Prostate gland (tissue), 2 donors: ENCODE measurements around the gene CWC25. TPM values are rescaled to one million over a fixed set of nuclear protein-coding genes. Genes with fewer than 3 reads are reported as not detected.
A peak's percentile ranks its signal among the peaks of the same experiment; 100 is the strongest.

Source experiments
- DNase-seq: peaks from one replicate; pipeline ENCODE4 v3.0.0-alpha.2; 2019; ENCODE audit warnings: low spot score
- H3K27ac ChIP-seq, 2 donors: fragments of 200-600 bp; sonication (generic); 2 replicates each; pipeline ENCODE4 v1.5.1; 2017 to 2019
- H3K27me3 ChIP-seq: fragments of 200-600 bp; sonication (generic); replicated peaks from 2 replicates; pipeline ENCODE4 v1.5.1; 2019; ENCODE audit not compliant: insufficient read depth
- H3K36me3 ChIP-seq, 2 donors: fragments of 200-600 bp; sonication (generic); 1 replicate in 1 of 2; 2 replicates in 1 of 2; pipeline versions ENCODE4 v1.5.1 to v1.8.1; 2017 to 2019
- H3K4me1 ChIP-seq: fragments of 200-600 bp; sonication (generic); replicated peaks from 2 replicates; pipeline ENCODE4 v1.5.1; 2019
- H3K4me3 ChIP-seq, 2 donors: fragments of 200-600 bp; sonication (generic); 2 replicates each; pipeline ENCODE4 v1.5.1; 2017 to 2019
- H3K9me3 ChIP-seq: fragments of 200-600 bp; sonication (generic); 2 replicates; pipeline ENCODE4 v1.5.1; 2017
- CTCF ChIP-seq, 4 experiments: fragments of 200-600 bp in 2 of 4; fragments of 450-650 bp in 2 of 4; sonication (generic) in 2 of 4; IDR thresholded peaks; 1 replicate in 3 of 4; 2 replicates in 1 of 4; pipeline ENCODE4 v1.5.1; 2016 to 2019; ENCODE audit warnings: antibody characterized with exemption in 4 of 4, mild to moderate bottlenecking in 2 of 4, moderate library complexity in 2 of 4
- POLR2A ChIP-seq: fragments of 450-650 bp; IDR thresholded peaks from one replicate; pipeline ENCODE4 v1.6.1; 2016; ENCODE audit warnings: antibody characterized with exemption, mild to moderate bottlenecking
- POLR2AphosphoS5 ChIP-seq: sonication (generic); formaldehyde crosslinking; IDR thresholded peaks from one replicate; pipeline ENCODE4 v1.6.1; 2017; ENCODE audit warnings: antibody characterized with exemption
- WGBS: methylation state at CpG from one replicate; pipeline ENCODE4 v1.1.5; 2018; 5-methylcytosine and 5-hydroxymethylcytosine counted together
- intact Hi-C: fragments of 100-400 bp; cut with DNase I; formaldehyde crosslinking; loops from one replicate; pipeline ENCODE4 v1.14.2; 2022
- total RNA-seq, 2 donors: library from RNA; depleted of rRNA; stranded (reverse); fragments of >200 nt; gene quantifications; one replicate each; pipeline ENCODE4 v1.1.0, GENCODE V29; 2016

Gene CWC25
- total RNA-seq, result 10 to 100 TPM; 21.9 to 23.3 TPM

GRCh38 chr17:38824899-38825761 is at the start of gene CWC25:
Gene CWC25 (minus strand): TSS chr17:38825321. CDS start chr17:38825183, 138 bp downstream.
- peak within 1 kb of the TSS; percentile 95 for H3K27ac ChIP-seq
- H3K4me1 ChIP-seq, result peaks cover 7% of the 10 kb centered on the region
- peak within 1 kb of the TSS; percentile 67 to 71 for H3K4me3 ChIP-seq
- TF ChIP-seq POLR2A (peak; percentile 72), POLR2AphosphoS5 (peak; percentile 100), CTCF (IDR thresholded peaks at IDR 0.05) (peak in 2 of 4 experiments; percentile 10 to 23)
- peak; percentile 90 for DNase-seq
- H3K9me3 ChIP-seq, result no peaks in the 10 kb centered on the region
- H3K27me3 ChIP-seq, result no peaks in the 10 kb centered on the region
- WGBS, result under 1% methylated on average over 48 of the region's 55 CpGs
- intact Hi-C loops, result loop anchor here (1.0 kb wide), 1 partner anchor 28 kb away; the partner anchor contains the start of gene RPL23
- peaks cover 0 to 2% of the 10 kb centered on the region in 2 donors for H3K36me3 ChIP-seq

GRCh38 chr17:38873640-38874380 is 48.7 kb upstream of the CWC25 start:
- DNase-seq, result no peak

GRCh38 chr17:38872671-38873385 is 47.7 kb upstream of the CWC25 start:
- Histone ChIP-seq H3K27me3 (no peaks in the 10 kb centered on the region), H3K27ac (no peak overlapping the region), H3K36me3 (no peaks in the 10 kb centered on the region), H3K4me3 (no peak overlapping the region), H3K4me1 (peaks cover 15% of the 10 kb centered on the region), H3K9me3 (no peaks in the 10 kb centered on the region)
- intact Hi-C loops, result loop anchor here (5.0 kb wide), 3 partner anchors 54 to 109 kb away; partner anchors contain the start of genes FBXO47 and LASP1NB
- DNase-seq, result no peak
- TF ChIP-seq POLR2A (no peak), CTCF (IDR thresholded peaks at IDR 0.05) (no peak), POLR2AphosphoS5 (no peak)
- 56% methylated on average over 9 of the region's 9 CpGs for WGBS

More at GRCh38 chr17:38873640-38874380, 48.7 kb upstream of the CWC25 start:
- intact Hi-C loops, result loop anchor here (5.0 kb wide), 3 partner anchors 53 to 108 kb away; partner anchors contain the start of genes FBXO47 and LASP1NB
- H3K4me3 ChIP-seq, result no peak overlapping the region
- H3K27ac ChIP-seq, result no peak overlapping the region
- no peaks in the 10 kb centered on the region for H3K27me3 ChIP-seq
- 52% methylated on average over 9 of the region's 9 CpGs for WGBS
- H3K4me1 ChIP-seq, result peaks cover 15% of the 10 kb centered on the region
- H3K9me3 ChIP-seq, result no peaks in the 10 kb centered on the region
- no peak for TF ChIP-seq POLR2AphosphoS5
- no peak for TF ChIP-seq POLR2A
- TF ChIP-seq CTCF (IDR thresholded peaks at IDR 0.05), result no peak
- no peaks in the 10 kb centered on the region for H3K36me3 ChIP-seq

- TF ChIP-seq POLR2A (no peak), POLR2AphosphoS5 (no peak), CTCF (IDR thresholded peaks at IDR 0.05) (no peak)
- no peaks in the 10 kb centered on the region for H3K36me3 ChIP-seq
- intact Hi-C loops, result loop anchor here (5.0 kb wide), 3 partner anchors 55 to 110 kb away; partner anchors contain the start of genes FBXO47 and LASP1NB
- H3K27ac ChIP-seq, result no peak overlapping the region
- DNase-seq, result no peak
- H3K4me1 ChIP-seq, result peaks cover 15% of the 10 kb centered on the region
- WGBS, result 39% methylated on average over 5 of the region's 5 CpGs
- H3K4me3 ChIP-seq, result peak overlapping the region in 1 of 2 donors; percentile 93
- H3K27me3 ChIP-seq, result no peaks in the 10 kb centered on the region
- no peaks in the 10 kb centered on the region for H3K9me3 ChIP-seq
Measured at GRCh38 chr17:38872027-38872511, 46.9 kb upstream of the CWC25 start.
